ENCODE results near the gene AOC1. TPM values are rescaled to one million over a fixed set of nuclear protein-coding genes. Genes with fewer than 3 reads are reported as not detected.
A peak's percentile ranks its signal among the peaks of the same experiment; 100 is the strongest.

Gene AOC1
- total and polyA plus RNA-seq, 9 donors = 0.26 to 0.95 TPM; not detected in 7

- intact Hi-C loops (cut with DNase I) = no loop called here
- Histone ChIP-seq H3K27ac (no peak overlapping the region), H3K27me3 (no peaks in the 10 kb centered on the region), H3K9me3 (no peaks in the 10 kb centered on the region), H3K36me3 (no peaks in the 10 kb centered on the region), H3K4me3 (no peak overlapping the region), H3K4me1 (ENCODE audit: insufficient read depth) (no peaks in the 10 kb centered on the region)
- WGBS, 3 donors = 95 to 96% (median 96%) methylated on average over 14 of the region's 14 CpGs
- DNase-seq = no peak
- TF ChIP-seq POLR2A (IDR thresholded peaks at IDR 0.05) = no peak
- TF ChIP-seq, protein P1, sequence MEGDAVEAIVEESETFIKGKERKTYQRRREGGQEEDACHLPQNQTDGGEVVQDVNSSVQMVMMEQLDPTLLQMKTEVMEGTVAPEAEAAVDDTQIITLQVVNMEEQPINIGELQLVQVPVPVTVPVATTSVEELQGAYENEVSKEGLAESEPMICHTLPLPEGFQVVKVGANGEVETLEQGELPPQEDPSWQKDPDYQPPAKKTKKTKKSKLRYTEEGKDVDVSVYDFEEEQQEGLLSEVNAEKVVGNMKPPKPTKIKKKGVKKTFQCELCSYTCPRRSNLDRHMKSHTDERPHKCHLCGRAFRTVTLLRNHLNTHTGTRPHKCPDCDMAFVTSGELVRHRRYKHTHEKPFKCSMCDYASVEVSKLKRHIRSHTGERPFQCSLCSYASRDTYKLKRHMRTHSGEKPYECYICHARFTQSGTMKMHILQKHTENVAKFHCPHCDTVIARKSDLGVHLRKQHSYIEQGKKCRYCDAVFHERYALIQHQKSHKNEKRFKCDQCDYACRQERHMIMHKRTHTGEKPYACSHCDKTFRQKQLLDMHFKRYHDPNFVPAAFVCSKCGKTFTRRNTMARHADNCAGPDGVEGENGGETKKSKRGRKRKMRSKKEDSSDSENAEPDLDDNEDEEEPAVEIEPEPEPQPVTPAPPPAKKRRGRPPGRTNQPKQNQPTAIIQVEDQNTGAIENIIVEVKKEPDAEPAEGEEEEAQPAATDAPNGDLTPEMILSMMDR (IDR thresholded peaks at IDR 0.05) = no peak
- no peak for TF ChIP-seq EP300 (IDR thresholded peaks at IDR 0.05)
These were observed 5.8 kb upstream of the AOC1 start for GRCh38 chr7:150846291-150847115.

GRCh38 chr7:150847536-150847935 lies 4.8 kb upstream of the AOC1 start:
- Histone ChIP-seq H3K27ac (no peak overlapping the region), H3K9me3 (no peaks in the 10 kb centered on the region), H3K27me3 (no peaks in the 10 kb centered on the region), H3K4me1 (ENCODE audit: insufficient read depth) (no peaks in the 10 kb centered on the region), H3K4me3 (no peak overlapping the region), H3K36me3 (no peaks in the 10 kb centered on the region)
- DNase-seq = no peak
- WGBS, 3 donors = 91 to 95% (median 92%) methylated on average over 5 of the region's 5 CpGs
- intact Hi-C loops (cut with DNase I) = no loop called here
- TF ChIP-seq EP300 (IDR thresholded peaks at IDR 0.05) = no peak
- TF ChIP-seq, protein P1 (IDR thresholded peaks at IDR 0.05) = no peak
- no peak for TF ChIP-seq POLR2A (IDR thresholded peaks at IDR 0.05)

- peak in 1 of 5 donors; percentile 0 for DNase-seq
- Histone ChIP-seq H3K4me3 (no peak overlapping the region), H3K36me3 (no peaks in the 10 kb centered on the region), H3K27me3 (no peaks in the 10 kb centered on the region), H3K4me1 (ENCODE audit: insufficient read depth) (no peaks in the 10 kb centered on the region), H3K9me3 (no peaks in the 10 kb centered on the region), H3K27ac (no peak overlapping the region)
- WGBS, 3 donors = 77 to 81% (median 79%) methylated on average over 8 of the region's 8 CpGs
- intact Hi-C loops (cut with DNase I) = no loop called here
- TF ChIP-seq, protein P1 (IDR thresholded peaks at IDR 0.05) = no peak
- TF ChIP-seq EP300 (IDR thresholded peaks at IDR 0.05) = no peak
- TF ChIP-seq POLR2A (IDR thresholded peaks at IDR 0.05) = no peak
These were observed 4.2 kb upstream of the AOC1 start for GRCh38 chr7:150848111-150848510.

DNA sequence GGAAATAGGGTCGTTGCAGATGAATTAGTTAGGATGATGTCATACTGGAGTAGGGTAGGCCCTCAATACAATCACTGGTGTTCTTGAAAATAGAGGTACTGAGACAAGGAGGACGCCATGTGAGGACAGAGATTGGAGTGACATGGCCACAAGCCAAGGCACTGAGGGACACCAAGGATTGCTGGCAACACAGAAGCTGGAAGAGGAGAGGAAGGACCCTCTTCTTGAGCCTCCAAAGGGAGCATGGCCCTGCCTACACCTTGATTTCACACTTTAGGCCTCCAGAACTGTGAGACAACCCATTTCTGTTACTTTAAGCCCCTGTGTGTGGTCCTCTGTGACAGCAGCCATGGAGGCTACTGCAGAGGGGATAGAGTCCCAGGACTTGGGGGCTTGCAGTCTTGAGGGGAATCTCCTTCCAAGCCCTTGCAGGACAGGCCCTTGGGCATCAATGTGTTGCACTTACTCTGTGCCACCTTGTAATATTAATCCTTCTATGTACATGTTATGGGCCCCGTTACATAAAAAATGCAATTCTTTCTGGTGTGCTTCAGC lies 3.7 kb upstream of the AOC1 start:
- 90 to 99% (median 92%) methylated on average over 3 of the region's 3 CpGs for WGBS, 3 donors
- no peaks in the 10 kb centered on the region for H3K36me3 ChIP-seq
- no peak overlapping the region for H3K27ac ChIP-seq
- no peaks in the 10 kb centered on the region for H3K9me3 ChIP-seq
- no peaks in the 10 kb centered on the region for H3K4me1 ChIP-seq (ENCODE audit: insufficient read depth)
- no peak for DNase-seq
- no peak for TF ChIP-seq EP300 (IDR thresholded peaks at IDR 0.05)
- TF ChIP-seq, protein P1 (IDR thresholded peaks at IDR 0.05) = no peak
- TF ChIP-seq POLR2A (IDR thresholded peaks at IDR 0.05) = no peak
- no peaks in the 10 kb centered on the region for H3K27me3 ChIP-seq
- intact Hi-C loops (cut with DNase I) = no loop called here
- H3K4me3 ChIP-seq = no peak overlapping the region
